NOMO-1 (cell line): ENCODE data around the gene GRID1.
A peak's percentile ranks its signal among the peaks of the same experiment; 100 is the strongest.

ENCODE experiments used
- DNase-seq, 2 experiments: peaks; one replicate each; lab custom pipeline; 2025; ENCODE audit not compliant: unreplicated experiment in 2 of 2; lab: John Stamatoyannopoulos, UW

The GRID1 gene

DNA sequence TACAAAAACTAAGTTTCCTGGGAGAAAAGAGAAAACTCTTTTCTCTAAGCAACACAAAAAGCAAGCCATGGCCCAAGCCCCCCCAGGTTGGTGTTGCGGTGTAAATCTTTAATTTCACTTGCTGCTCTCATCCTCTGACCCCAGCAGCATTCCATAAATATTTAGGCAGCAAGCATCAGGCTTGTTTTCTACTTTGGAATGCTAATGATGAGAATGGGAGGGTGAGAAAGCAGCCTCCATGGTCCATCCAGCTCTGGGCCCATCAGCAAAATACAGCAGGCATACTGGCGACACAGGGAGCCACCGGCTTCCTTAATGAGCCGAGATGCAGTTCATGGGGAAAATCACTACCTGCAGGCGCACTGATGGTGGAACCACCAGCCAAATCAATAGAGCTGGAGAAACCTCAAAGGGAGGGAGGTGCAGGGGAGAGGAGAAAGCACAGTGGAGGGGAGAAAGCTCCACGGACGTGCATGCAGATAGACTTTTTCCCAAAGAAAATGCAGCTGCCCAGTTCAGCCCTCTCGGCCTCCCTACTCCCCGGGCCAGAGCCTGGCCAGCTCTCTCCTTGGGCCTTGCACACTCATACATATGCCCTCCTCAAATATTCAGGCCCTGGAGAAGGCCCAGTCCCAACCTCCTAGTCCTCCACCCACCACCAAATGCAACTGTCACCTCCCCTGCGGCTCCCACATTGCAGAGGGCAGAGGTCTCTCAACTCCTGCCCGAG lies 131.9 kb downstream of the GRID1 start:
- no peak for DNase-seq

DNA sequence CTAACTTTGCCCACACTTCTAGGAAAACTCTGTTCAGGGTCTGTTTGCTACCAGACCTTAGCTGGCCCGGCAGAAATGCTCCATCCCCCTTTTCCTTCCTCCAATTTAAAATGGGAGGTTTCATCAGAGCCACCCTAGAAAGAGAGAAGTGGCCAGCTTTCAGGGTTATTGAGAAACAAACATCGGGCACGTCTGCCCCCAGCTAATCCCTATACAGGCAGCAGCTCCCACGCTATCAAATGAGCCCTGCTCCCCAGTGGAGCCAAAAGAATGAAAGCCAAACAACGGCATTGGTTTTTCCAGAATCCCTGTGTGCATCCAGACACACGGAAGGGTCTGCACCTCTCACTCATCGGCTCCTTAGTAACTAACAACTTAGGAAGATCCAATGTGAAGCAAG lies 132.5 kb downstream of the GRID1 start:
- DNase-seq, result peak; percentile 77 to 85

DNA sequence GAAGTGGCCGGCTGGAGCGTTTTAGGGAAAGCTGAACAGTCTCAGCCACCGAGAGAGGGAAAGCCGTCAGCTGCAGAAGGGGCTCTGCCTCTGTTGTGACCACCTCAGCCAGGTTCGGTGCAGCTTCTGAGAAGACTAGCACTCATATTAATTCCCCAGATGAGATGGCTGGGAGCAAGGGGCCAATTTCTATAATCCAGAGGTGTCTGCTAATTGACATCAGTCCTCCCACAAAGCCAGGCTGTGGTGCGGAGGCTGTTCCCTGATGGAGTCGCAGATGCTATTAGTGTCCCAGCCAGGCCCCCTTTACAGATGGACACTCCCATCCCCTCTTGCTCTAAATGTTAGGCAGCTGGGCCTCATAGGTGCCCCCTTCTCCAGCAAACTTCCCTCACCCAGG lies 133.5 kb downstream of the GRID1 start:
- DNase-seq, result no peak

DNA sequence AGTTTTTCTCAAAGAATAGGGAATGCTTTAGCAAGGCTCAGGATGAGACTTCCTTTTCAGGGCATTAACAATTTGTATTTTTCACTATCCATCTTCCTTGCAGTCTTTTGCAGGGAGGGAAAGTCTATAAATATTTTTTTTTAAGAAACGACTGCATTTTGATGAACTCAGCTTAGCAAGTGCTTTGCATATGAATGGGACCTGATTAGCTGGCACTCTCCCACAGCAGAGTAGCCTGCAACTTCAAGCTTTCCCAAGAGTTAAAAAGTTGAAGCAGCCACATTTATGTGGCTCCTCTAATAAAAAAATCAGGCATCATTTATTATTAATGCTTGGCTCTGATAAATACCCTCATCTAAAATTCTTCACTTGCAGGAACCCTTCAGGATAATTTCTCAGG lies 134.0 kb downstream of the GRID1 start:
- DNase-seq, result no peak

DNA sequence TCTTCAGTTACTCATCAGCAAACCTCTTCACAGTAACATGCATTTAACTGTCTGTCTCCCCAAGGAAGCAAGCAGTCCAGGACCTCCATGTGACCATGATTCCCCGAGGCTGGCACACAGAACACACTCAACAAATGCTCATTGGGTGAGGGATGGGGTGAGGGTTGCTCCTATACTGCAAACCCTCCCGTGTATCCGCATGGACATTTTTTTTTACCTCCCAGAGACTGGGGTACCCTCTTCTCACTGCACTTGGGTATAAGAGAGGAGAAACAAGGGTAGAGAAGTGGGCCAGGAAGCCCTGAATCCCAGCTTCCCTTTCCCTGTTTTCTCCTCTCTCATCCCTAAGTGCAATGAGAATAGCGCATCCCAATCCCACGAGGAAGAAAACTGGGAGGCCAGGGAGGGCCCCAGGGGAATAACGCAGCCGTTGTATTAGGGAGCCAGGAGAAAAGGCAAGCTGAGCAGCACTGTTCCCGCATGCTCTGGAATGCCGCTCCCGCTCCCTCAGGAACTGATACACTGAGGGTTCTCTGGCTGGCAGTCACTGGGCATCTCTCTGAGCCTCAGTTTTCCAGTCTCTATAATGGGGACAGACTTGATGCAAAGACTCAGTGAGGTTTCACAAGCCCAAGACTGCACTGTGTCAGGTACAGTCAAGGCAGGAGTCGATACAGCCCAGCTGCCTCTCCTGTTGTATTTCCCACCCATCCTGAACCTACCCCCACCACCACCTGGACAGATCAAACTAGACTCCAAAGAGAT lies 134.6 kb downstream of the GRID1 start:
- no peak for DNase-seq

DNA sequence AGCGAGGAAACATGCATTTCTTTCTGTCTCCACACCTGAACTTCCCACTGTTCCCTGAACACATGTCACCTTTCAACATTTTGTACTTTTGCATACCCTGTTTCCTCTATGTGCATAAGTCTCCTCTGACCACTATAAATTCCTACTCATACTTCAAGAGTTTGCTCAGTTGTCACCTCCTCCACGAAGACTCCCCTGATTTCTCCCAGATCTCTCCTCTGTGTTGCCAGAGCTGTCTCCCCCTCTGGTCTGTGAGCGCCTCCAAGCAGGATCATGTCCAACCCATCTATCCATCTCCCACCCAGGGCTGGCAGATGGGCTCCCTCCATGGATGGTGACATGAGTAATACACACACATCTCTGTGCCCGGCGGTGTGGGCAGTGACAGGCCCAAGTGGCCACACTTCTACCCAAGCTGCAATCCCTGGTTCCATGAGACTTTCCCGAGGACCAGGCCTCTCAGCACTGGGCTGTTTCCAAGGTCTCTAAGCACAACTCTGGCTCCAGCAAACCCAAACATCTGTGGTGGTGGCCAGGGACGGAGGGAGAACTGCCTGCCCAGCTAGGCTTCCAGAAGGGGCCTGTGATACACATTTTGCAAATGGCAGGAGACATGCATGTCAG lies 135.9 kb downstream of the GRID1 start:
- DNase-seq, result no peak

DNA sequence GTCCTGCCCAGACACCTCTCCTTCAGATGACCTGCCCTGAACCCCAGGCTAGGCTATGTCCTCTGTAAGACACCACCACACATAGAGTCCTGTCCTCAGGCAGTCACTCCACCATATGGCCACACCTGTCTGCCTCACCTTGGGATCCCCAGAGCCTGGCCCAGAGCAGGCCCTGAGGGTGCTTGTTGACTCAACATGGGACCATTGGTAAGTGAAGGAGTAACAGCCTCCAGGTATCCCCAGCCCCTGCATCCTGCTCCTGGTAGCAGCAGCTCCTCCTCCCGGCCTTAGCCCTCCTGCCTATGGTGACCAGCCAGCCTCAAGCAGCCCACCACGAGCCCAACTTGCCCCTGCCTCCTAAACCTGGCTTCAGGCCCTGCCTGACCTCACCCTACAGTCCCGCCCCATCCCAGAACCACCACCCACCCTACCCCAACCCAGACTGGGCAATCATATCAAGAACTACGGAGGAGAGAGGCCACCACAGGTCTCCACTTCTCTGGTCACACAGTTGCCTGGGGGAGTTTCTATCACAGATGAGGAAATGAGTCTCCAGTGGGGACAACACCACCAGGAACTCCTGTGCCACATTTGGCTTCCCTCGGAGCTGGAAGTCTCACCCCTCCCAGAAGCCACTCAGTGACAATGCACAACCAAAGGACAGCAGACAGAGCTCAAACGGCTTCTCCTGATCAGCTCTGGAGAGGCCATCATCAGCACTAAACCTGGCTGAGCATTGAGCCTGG lies 136.6 kb downstream of the GRID1 start:
- no peak for DNase-seq

DNA sequence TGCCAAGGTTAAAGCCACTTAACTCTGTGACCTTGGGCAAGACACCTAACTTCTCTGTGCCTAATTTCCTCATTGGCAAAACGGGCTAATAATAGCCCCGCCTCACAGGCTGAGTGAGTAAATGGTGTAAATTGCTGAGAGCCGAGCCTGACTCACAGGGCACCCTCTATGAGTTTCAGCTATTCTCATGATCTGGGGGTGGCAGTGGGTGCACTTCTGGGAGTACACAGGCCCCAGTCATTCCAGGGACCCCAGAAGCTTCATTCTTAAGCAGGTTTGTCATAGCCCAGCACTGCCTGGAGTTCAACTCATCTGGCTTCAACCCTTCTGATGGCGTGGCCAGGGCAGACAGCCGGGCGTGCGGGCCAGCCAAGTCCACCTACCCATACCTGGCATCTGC lies 137.2 kb downstream of the GRID1 start:
- no peak for DNase-seq

DNA sequence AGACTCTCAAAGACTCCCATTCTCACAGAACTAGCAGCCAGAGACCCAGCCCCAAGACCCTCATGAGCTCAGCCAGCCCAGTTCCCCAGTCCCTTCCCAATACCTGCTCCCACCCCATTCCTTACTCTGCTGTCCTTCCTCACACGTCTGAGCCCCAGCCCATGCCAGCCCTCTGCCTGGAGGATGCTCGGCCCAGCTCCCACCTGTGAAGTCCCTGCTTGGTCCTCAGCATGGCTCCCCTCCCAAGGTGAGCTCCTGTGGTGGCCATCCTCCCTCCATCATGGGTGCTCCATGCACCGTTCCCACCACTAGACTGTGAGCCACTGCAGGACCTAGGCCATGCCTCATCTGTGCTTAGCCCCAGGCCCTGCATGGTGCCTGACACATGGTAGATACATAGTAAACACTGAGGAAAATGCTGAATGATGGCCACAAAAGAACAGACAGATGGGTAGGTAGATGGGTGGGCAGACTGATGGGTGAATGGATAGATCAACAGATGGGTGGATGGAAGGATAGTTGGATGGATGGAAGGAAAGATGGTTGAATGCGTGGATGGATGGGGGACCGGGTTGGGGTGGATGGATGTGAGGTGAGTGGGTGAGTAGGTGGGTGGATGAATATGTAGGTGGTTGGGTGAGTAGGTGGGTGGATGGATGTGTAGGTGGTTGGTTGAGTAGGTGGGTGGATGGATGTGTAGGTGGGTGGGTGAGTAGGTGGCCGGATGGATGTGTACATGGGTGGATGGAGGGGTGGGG lies 138.9 kb downstream of the GRID1 start:
- no peak for DNase-seq

DNA sequence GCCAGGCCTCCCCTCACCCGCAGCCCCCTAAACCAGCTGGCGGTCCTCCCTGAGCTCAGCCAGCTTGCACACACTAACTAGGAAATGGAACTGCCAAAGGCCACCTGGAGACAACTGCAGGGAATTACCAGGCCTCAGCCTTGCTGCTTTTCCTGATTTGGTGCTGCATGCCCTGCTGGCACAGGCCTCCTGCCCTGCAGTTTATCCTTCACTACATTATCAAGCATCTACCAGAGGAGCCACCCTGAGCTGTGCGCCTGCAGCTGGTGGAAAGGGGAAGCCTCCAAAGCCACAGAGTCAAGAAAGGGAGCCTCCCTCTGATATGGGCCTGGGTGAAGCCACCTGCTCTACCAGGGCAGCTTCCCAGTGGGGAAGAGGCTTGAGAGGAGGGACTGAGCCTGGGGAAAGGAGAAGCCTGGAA lies 139.8 kb downstream of the GRID1 start:
- DNase-seq, result peak; percentile 17 to 58

DNA sequence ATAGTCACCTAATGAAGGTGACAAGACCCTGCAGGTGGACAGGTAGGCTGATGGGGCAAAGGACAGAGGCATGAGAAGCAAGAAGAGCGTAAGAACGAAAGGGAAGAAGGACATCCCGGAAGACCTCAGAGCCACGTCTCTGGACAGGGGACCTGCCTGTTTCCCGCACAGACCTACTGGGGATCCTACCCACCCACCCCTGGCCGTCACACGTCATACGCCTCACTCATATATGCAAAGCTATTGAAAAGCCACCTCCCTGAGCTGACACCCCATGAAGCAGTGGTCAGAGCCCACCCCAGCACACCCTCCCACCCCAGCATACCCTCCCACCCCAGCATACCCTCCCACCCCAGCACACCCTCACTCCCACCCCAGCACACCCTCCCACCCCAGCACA lies 140.6 kb downstream of the GRID1 start:
- no peak for DNase-seq

DNA sequence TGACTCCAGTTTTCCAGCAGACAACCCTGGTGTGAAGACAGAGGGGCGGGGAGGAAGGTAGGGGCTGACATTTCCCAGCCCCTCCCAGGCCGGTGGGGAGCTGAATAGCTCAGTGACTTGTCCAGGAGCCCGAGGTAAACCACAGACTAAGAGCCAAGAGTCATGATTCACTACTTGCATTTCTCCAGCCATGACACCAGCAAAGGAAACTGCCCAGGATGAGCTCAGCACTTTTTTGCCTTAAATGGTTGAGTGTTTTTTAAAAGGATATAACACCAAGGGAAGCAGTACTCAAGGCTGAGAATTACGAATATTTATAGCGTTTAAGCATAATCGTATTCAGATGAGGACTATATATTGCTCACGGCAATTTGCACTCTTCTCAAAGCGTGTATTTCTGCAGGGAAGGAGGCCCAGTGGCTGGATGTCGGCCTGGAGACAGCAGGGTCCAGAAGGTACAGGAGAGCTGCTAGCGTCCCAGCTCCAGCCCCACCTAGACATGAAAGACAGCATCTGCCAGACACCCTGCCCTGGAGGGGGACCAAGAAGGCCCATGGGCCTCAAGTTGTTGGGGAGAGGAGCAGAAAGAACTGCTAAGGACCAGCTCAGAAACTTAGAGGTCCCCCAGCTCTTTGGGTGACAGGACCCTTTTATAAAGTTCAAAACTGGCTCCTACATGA lies 141.4 kb downstream of the GRID1 start:
- peak; percentile 81 to 84 for DNase-seq

DNA sequence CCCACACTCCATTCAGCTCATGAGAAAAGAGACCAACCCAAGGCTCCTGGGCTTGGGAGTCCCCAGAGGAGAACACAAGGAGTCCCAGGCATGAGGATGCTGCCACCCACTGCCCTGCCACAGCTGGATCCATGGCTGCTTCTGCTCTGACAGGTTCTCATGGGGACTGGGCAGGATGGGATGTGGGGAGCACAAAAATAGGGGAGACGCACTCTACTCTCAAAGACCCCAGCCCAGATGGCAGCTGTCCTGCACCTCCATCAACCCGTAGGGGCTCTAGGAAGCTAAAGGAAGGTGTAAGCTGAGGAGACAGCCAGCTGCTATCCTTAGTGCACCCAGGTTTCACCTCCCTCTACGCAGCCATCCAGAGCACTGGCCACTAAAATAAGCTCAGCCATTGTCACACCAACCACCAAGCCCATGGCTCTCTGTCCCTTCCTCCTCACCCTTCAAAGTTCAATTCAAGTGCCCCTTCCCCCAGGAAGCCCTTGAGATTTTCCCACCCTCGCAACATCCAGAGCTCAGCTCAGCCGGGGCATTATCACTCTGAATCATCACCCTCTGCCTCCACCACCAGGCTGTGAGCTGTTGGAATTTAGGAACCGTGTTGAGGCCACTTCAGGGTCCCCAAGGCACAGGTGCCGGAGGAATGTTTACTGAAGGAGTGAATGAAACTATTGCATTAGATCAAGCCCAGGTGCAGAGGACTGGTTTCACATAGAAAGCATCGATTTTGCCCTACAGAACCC lies 142.1 kb downstream of the GRID1 start:
- DNase-seq, result peak; percentile 65 to 74

DNA sequence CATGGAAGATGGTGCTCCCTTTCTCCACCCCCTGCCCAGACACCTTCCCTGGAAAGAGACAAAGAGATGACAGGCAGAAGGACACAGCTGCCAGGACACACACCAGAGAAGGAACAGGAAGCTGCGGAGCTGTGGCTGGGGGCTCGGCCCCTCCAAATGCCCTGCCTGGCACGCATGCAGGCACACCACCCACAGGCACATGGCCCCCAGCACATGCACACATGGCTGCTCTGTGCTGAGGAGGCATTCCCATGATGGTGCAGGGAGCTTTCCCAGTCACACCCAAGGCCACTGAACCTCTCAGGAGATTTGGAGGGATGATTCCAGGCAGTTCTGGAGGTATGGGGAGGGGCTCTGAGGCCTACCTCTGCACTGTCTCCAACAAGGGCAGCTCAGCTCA lies 143.3 kb downstream of the GRID1 start:
- DNase-seq, result no peak

DNA sequence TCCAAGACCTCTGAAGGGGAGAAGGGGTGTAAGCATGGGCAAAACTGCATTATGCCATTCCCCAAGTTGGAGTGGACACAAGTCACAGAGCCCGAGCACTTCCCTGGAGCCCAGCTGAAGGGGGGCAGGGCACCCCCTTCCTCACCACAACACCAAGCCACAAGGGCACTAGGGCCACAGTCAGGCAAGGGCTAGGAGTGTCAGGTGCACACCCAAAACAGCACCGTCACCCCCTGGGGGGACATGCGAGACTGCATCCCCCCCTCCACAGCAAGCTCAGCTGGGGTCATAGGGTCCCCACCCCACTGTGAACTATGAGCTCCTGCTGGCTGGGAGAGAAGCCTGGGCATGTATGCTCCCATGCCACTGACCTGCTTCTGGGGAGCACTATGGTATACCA lies 143.9 kb downstream of the GRID1 start:
- no peak for DNase-seq

DNA sequence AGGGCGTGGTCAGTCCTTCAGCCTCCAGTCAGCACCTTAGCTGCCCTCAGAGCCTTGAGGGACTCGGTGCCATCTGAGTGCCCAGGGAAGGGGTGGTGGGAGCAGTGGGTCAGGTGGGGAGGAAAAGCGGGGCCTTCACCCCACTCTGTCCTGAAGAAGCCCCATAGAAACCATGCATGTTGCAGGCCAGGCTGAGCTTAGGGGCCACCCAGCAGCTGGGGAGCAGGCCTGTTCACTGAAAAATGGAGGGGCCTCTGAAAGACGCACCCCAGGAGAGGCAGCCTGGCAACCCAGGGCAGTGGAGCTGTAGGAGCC lies 144.3 kb downstream of the GRID1 start:
- DNase-seq, result no peak

DNA sequence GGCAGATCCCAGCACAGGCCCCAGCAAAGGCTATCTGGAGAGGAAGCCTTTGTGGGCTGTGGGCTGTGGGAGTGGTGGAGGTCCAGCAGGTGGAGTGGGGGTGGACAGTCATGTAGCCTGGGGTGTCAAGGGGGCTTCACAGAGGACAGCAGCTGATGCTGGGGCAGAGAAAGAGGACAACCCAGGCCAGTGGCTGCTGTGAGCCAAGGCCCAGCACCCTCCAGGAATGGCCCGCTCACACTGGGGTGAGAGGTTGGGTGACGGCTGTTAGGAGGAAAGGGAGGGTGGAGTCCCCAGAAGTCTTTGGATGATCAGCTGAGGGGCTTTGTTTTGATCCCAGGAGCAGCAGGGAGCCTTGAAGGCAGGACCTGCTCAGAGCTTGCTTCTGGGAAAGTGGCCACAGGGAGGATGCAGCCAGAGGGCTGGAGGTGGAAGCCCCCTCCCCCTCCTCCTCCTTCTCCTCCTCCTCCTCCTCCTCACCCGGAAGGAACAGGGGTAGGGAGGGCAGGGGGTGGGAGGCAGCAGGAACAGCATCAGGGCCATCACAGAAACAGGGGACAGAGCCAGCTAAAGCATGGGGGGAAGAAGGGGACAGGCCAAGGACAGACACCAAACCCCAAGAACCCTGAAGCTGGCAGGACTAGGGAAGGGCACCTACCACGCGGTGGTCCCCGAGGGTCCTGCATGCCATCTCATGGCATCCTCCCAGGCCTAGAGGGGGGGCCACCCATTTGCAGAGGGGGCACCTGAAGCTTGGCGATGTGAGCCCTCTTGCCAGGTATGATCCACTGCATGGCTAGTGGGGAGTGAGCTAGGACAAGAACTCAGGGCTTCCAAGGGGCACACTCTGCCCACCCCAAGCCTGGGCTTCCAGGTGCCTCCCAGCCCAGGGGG lies 144.9 kb downstream of the GRID1 start:
- no peak for DNase-seq

DNA sequence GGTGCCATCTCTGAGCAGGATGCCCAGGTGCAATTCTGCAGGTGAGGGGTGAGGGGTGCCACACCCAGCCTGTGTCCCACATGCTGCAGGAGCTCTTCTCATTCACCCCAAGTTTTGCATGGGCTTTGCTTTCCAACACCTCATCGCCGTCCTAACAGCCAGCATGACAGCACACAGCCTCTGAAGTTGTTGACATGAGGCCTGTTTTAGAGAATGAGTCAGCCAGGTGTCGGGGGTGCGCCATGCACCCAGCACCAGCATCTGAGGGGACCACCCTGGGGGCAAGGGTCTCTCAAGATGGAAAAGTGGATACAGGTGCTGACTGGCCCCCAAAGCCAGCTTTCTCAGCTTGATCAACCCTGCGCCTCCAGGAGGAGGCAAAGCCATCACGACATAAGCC lies 146.0 kb downstream of the GRID1 start:
- no peak for DNase-seq
